Endothelial cell of umbilical vein (primary cell): ENCODE data around the gene PHKA2.

Experiments
- EZH2 ChIP-seq: IDR thresholded peaks from 2 replicates; pipeline ENCODE4 v1.6.1; 2012; ENCODE audit warnings: borderline replicate concordance, low read depth, mild to moderate bottlenecking, moderate library complexity, low read length, inconsistent platforms; ENCODE audit not compliant: severe bottlenecking
- JUN ChIP-seq: IDR thresholded peaks from 2 replicates; pipeline ENCODE4 v1.6.1; 2011; ENCODE audit warnings: borderline replicate concordance, low read depth; ENCODE audit not compliant: insufficient read length, insufficient read depth
- MYC ChIP-seq: IDR thresholded peaks from one replicate; pipeline ENCODE4 v1.6.1; 2011; ENCODE audit warnings: mild to moderate bottlenecking, low read depth, low read length
- POLR2A ChIP-seq: IDR thresholded peaks from 2 replicates; pipeline ENCODE4 v1.6.1; 2012; ENCODE audit warnings: low read depth, mild to moderate bottlenecking, control low read depth, low read length
- POLR2AphosphoS5 ChIP-seq: IDR thresholded peaks from 2 replicates; pipeline ENCODE4 v1.6.1; 2012; ENCODE audit warnings: low read depth, mild to moderate bottlenecking, control low read depth, low read length, moderate library complexity; ENCODE audit not compliant: insufficient read depth
- TF ChIP-seq, protein P1 (sequence below), 2 donors: IDR thresholded peaks; 1 replicate in 1 of 2; 2 replicates in 1 of 2; pipeline ENCODE4 v1.5.1; 2011; ENCODE audit warnings: low read length in 2 of 2, mild to moderate bottlenecking in 2 of 2, moderate library complexity in 2 of 2, control low read depth in 1 of 2, inconsistent platforms in 1 of 2, low read depth in 1 of 2; ENCODE audit not compliant: insufficient read depth in 1 of 2; ENCODE audit errors: extremely low read depth in 1 of 2

DNA sequence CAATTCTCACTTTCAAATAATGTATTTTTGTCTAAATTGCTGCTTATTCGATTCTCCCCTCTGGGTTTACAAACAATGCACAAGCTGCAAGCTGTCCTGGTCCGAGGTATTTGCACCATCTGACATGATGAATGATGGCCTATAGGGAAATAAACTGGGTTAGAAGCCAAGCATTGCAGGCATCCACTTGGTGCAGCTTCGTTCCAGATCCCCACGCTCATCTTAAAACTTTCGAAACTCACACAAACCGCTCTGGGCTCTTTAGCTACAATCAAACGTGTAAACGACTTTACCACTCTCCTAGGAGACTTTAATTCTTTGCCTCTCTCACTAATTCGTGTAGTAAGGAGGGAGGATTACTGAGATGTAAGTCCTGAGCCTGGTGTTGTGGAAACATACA, 19.0 kb downstream of the PHKA2 start:
- TF ChIP-seq, protein P1, sequence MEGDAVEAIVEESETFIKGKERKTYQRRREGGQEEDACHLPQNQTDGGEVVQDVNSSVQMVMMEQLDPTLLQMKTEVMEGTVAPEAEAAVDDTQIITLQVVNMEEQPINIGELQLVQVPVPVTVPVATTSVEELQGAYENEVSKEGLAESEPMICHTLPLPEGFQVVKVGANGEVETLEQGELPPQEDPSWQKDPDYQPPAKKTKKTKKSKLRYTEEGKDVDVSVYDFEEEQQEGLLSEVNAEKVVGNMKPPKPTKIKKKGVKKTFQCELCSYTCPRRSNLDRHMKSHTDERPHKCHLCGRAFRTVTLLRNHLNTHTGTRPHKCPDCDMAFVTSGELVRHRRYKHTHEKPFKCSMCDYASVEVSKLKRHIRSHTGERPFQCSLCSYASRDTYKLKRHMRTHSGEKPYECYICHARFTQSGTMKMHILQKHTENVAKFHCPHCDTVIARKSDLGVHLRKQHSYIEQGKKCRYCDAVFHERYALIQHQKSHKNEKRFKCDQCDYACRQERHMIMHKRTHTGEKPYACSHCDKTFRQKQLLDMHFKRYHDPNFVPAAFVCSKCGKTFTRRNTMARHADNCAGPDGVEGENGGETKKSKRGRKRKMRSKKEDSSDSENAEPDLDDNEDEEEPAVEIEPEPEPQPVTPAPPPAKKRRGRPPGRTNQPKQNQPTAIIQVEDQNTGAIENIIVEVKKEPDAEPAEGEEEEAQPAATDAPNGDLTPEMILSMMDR (IDR thresholded peaks at IDR 0.05; ENCODE audit: extremely low read depth in 1 of 2, insufficient read depth in 1 of 2, low read depth in 1 of 2, low read length in 2 of 2): no peak
- no peak for TF ChIP-seq POLR2AphosphoS5
- TF ChIP-seq JUN: no peak
- TF ChIP-seq MYC: no peak
- no peak for TF ChIP-seq POLR2A
- TF ChIP-seq EZH2: no peak
